Measurements from ENCODE around the gene PTPN20.

PTPN20 gene

DNA sequence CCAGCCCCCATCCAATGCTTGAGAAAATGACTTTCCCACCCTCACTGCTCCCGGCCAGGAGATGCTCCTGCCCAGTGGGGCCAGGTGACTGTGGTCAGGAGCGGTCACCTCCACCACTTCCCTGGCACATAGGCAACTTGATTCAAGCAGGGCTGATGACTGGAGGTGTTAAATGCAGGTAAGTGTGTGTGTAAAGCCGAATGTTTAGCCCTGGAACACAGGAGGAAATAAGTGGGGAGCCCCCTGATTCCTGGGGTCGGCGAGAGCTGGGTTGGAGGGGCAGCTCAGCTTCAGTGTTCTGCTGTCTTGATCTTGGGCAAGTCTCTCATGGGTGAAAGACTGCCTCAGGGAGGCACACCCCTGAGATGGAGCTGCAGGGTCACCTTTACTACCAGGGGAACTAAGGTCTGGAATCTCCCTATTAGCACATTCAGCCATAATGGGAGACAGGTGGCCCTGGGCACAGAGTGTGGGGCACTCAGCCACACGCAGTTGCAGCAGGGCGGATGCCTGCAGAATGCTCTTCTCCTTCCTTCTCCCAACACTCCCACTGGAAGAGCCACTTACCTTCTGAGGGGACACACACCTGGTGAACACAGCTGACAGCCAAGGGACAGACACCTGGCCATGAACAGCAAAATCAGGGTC is 124.1 kb downstream of the PTPN20 start:
- no peak for DNase-seq (ENCODE audit: low read depth)

DNA sequence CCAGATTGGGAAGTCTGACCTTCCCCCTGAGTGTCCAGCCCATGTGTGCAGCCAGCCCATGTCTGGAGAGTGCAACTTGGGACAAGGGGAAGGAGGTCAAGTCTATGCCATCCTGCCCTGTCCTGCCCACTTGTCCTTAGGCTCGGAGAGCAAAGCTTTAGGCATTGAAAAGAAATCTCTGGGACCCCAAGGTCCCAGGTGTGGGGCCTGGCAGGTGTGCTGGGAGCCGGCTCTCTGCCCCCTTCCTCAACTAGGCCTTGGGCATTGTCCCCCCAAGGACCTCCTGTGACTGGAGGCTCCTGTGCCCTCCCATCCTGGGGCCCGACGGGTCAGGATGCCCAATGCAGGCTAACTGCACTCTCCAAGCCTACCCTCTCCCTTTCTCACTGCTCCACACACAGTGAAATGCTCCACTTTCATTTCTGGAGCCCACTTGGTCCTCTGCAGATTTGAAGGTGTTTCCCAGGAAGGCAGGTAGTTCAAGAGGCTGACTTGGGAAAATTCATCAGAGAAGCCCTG is 124.7 kb downstream of the PTPN20 start:
- no peak for DNase-seq (ENCODE audit: low read depth)

DNA sequence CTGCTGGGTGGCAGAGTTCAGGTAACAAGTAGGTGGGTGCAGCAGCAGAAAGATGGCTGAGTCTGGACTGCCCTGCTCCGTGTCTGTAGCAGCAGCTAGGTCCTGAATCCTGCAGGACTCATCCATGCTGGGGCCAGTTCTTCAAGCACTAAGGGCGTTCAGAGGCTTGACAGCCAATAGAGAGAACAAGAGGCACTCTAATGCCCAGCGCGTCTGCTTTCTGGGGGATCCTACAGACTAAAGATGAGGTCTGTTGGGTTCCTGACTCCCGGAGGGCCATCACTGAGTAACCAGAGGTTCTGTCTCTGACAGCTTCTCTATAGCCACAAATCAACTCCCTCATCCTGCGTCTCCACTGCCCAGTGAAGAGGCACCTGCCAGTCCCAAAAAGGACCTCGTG is 125.5 kb downstream of the PTPN20 start:
- no peak for DNase-seq (ENCODE audit: low read depth)

DNA sequence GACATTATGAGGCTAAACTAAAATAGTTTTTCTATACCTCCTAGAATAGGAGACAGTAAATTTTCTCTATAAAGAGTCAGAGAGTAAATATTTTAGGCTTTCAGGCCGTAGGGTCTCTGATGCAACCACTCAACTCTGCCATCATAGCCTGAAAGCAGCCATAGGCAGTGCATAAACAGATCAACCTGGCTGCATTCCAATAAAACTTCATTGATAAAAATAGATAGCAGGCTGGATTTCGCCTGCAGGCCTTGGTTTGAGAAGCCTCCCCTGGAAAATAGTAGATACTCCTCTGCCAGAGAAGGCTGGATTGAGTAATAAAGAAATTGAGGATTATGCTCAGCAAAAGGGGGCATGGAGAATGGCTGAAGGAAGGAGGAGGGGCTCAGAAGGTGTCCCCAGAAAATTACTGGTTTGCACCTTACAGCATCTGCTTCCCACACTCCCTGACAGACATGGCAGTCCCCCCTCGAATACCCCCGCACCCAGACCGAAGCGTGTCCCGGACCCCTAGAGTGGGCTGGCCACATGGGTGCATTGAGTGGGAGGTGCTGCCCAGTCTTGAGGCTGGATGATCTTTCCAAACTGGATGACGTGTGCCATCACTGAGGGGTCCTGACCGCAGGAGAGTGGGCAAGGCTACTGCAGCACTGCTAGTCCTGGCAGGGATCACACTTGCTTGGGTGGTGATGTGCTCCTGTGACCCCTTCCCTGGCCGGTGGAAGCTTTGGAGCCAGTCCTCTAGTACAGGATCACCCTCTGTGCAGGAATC is 126.6 kb downstream of the PTPN20 start:
- DNase-seq (ENCODE audit: low read depth) = no peak

GRCh38 chr10:47038881-47039561 is 127.8 kb downstream of the PTPN20 start:
- no peak for DNase-seq (ENCODE audit: low read depth)

DNA sequence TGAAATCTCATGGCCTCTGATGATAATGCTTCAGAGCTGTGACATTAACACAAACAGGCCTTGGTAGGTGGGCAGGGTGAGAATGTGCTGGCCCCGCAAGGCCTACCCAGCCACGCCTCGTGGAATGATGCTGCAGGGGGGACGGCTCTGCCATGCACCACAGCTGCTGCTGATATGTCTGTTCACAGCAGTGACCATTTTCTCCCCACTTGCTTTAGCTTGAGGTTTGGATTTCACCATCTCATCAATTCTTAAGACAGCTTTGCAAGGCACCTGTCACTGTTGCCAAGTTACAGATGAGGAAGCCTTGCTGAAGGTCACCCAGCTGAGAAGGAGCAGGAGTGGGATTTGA is 128.3 kb downstream of the PTPN20 start:
- DNase-seq (ENCODE audit: low read depth) = no peak

GRCh38 chr10:47040041-47040491 is 128.8 kb downstream of the PTPN20 start:
- no peak for DNase-seq (ENCODE audit: low read depth)

DNA sequence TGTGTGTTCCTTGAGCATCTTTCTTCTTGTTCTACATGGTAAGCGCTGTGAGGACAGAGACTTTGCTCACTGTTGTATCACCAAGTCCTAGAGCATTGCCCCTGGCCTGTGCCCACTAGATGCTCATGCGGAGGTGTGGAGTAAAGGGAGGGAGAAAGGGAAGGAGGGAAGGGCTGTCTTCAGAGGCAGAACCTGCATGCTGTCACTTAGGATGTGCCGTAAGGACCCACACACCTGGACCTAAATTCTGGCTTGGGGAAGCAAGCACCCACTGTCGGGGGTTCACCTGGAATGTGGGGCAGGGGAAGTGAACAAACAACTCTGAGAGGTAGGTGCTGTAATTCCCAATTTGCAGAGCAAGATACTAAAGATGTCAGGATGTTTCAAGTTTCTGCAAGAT is 129.5 kb downstream of the PTPN20 start:
- no peak for DNase-seq (ENCODE audit: low read depth)

DNA sequence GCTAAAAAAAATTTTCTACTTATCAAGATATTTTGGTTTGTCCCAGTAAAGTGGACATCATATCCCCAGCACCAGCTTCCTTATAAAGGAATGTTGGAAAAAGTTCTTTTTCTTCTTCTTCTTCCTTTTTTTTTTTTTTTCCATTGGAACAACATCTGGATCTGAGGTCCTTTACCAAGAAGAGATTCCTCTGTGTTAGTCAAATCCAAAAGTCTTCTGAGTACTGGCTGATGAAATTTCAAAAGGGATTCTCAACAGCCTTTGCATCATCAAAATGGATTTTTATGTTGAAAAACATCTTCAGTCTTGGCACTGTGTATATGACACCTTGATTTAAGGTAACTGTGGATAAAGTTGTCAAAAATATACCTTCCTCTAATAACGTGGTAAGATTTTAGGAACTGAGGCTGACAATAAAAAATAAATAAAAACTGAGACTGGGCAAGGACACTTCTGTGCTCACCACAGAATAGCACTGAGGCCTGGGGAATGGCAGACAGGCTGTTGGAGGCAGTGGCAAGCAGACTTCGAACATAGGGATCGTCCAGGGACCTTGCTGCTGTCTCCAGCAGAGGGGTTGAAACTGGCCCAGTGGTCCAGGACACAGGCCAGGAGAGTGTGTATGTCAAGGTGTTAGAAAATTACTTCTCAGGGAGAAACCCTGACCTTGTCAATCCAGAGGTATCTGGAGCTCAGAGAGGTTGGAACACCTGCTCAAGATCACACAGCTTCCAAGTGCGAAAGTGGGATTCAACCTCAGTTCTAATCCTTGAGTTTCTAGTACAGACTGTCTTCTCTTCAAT is 130.4 kb downstream of the PTPN20 start:
- no peak for DNase-seq (ENCODE audit: low read depth)

- DNase-seq (ENCODE audit: low read depth) = no peak
These were observed 130.9 kb downstream of the PTPN20 start for GRCh38 chr10:47042199-47042473.

DNA sequence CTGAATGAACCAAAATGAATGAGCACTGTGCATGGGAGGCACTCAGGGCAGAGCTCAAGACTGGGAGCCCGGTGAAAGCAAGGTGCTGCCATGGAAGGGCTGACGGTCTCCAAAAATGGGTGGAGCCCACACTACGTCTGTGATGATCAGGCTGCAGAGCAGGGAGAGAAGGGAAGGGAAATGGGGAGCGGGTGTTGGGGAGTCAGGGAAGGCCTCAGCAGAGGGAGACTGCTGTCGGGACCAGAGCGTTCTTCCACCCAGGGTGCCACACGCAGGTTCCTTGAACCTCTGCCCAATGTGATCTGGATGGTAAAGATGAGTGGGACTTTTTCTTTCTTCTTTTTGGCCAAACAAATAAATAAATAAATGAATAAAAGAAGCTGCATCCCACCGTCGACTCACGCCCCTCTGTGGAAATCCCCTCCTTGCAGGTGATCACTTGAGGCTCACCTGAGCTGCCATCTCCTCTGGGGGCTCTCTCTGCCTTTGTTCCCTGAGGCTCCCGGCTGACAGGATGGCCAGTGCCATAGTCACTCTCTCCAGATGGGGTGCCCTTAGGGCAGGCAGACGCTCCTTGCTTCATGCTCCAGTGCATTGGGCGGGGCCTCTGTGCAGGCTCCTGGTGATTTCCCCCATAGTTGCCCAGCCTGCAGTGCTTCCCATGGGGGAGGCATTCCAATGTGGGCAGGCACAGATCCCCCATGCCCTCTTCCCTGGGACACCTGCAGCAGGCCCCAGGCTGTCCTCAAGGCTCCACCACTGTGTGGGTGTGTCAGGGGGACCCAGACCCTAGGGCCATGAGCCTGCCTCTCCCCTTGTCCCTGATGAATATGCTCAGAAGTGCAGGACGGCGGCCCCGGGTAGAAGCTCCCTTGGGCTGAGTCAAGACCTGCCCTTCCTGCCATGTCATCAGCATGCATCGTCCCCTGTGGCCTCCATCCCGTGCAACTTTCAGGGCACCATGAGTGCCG is 131.8 kb downstream of the PTPN20 start:
- no peak for DNase-seq (ENCODE audit: low read depth)

GRCh38 chr10:47043928-47044538 is 132.8 kb downstream of the PTPN20 start:
- no peak for DNase-seq (ENCODE audit: low read depth)

GRCh38 chr10:47044741-47045140 is 133.5 kb downstream of the PTPN20 start:
- no peak for DNase-seq (ENCODE audit: low read depth)

- no peak for DNase-seq (ENCODE audit: low read depth)
These were observed 134.2 kb downstream of the PTPN20 start for GRCh38 chr10:47045331-47045861.

DNA sequence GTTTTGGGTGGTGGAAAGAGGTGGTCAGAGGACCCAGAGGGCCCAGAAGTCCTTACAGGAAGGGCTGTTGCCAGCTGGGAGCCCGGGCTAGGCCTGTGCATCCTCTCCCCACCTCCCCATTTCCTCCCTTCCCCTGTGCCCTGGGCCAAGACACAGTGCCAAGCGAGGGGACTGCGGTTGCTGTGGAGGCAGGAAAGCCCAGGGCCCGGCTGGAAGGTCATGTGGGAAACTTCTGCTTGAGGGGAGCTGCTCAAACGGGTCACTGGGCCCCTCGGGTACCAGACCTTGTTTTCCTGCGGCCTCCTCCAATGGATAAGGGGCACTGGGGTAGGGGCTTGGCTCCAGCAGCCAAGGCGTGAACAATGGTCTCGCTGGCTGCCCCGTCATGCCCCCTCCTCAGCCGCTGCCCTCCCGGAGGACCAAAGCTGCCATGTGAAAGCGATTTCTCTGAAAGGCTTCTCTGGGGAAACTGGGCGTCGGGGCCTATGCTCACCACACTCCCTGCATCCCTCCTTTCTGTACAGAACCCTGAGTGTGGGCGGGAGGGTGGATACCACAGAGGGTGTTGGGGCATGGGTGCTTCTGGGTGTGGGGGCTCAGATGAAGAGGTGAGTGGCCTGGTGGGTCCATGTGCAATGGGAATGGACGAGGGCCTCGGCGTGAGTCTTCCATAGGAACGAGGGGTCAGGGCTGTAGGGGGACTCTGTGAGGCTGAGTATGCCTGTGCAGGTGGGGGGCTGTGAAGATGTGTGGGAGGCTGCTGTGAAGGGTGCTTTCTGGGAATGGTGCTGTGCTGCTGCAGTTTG is 135.3 kb downstream of the PTPN20 start:
- DNase-seq (ENCODE audit: low read depth) = no peak

- DNase-seq (ENCODE audit: low read depth) = no peak
These were observed 135.9 kb downstream of the PTPN20 start for GRCh38 chr10:47047127-47047504.

DNA sequence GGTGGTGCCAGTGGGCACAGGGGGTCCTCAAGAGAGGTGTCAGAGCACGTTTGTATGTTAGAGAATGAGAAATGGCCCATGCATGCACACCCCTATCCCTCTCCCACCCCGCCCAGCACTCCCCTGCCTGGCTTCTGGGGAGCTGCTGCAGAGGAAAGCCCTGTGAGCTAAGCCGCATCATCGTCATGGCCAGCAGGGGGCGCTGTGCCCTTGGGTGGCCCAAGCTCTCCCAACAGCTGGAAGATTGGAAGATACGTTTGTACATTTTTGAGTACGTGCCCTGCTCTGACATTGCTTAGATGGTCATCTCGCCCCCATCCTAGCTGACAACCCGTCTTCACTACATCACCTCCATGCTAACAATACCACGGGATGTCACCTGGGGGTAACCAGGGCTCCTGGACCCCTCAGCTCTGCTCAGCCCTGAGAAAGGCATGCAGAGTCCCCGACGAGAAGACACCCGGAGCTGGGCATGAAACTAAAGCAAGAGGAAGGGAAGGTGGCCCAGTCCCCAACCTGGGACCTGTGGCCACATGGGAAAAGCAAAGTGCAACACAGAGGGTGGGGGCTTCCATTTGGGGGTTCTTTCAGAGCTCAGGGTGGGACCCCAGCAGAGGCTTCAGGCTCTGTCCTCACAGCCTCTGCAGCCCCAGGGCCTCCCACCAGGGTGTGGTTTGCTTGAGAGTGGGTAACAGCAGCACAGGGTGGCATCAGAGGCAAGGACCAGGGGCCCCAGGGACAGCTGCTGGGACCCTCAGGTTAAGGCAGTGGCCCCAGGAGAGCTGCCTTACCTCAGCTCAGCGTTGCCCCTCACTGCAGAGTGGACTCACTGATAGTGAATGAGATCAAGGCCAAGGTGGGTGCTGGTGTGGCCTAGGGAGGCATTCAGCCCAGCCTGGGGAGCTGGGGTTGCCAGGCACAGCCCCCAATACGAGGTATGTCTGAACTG is 136.6 kb downstream of the PTPN20 start:
- peak; percentile 60 for DNase-seq (ENCODE audit: low read depth)

GRCh38 chr10:47048526-47048905 is 137.3 kb downstream of the PTPN20 start:
- DNase-seq (ENCODE audit: low read depth) = no peak
